GM23338 (cell line): ENCODE measurements around the gene TMEM250. TPM values are rescaled to one million over a fixed set of nuclear protein-coding genes. Genes with fewer than 3 reads are reported as not detected.

ENCODE experiments used
- ATAC-seq: fragments of 200-7000 bp; cut with Tn5 transposase; 3 replicates; pipeline ENCODE4 v1.9.1; 2020
- DNase-seq: peaks from one replicate; pipeline ENCODE4 v3.0.0-alpha.2; 2015; ENCODE audit warnings: low spot score
- H2AFZ ChIP-seq: fragments of 200-600 bp; sonication (generic); 2 replicates; pipeline ENCODE4 v1.8.0; 2016; ENCODE audit warnings: antibody characterized with exemption, mild to moderate bottlenecking, moderate library complexity
- H3F3A ChIP-seq: fragments of 200-600 bp; sonication (generic); replicated peaks from 2 replicates; pipeline ENCODE4 v1.8.0; 2017; ENCODE audit warnings: antibody characterized with exemption, mixed run types, low read depth
- H3K27ac ChIP-seq: fragments of 200-600 bp; sonication (generic); 2 replicates; pipeline ENCODE4 v1.6.1; 2016; ENCODE audit warnings: low read depth
- H3K27me3 ChIP-seq: fragments of 200-600 bp; sonication (generic); 2 replicates; pipeline ENCODE4 v1.8.0; 2016; ENCODE audit warnings: mild to moderate bottlenecking, mixed run types, moderate library complexity; ENCODE audit not compliant: insufficient read depth
- H3K36me3 ChIP-seq: fragments of 200-600 bp; sonication (generic); 2 replicates; pipeline ENCODE4 v1.8.0; 2016; ENCODE audit warnings: mild to moderate bottlenecking; ENCODE audit not compliant: insufficient read depth
- H3K4me1 ChIP-seq: fragments of 200-600 bp; sonication (generic); 2 replicates; pipeline ENCODE4 v1.8.0; 2016; ENCODE audit warnings: mild to moderate bottlenecking, moderate library complexity; ENCODE audit not compliant: insufficient read depth
- H3K4me2 ChIP-seq: fragments of 200-600 bp; sonication (generic); 2 replicates; pipeline ENCODE4 v1.7.1; 2017; ENCODE audit warnings: mixed run types
- H3K4me3 ChIP-seq: fragments of 200-600 bp; sonication (generic); 2 replicates; pipeline ENCODE4 v1.6.1; 2016; ENCODE audit warnings: mixed run types
- H3K79me2 ChIP-seq: fragments of 200-600 bp; sonication (generic); replicated peaks from 2 replicates; pipeline ENCODE4 v1.8.0; 2017; ENCODE audit warnings: mild to moderate bottlenecking; ENCODE audit not compliant: insufficient read depth
- H3K9me2 ChIP-seq: fragments of 200-600 bp; sonication (generic); 2 replicates; pipeline ENCODE4 v1.8.0; 2017; ENCODE audit not compliant: insufficient read depth
- H4K20me1 ChIP-seq: fragments of 200-600 bp; sonication (generic); replicated peaks from 2 replicates; pipeline ENCODE4 v1.8.0; 2017; ENCODE audit warnings: mild to moderate bottlenecking; ENCODE audit not compliant: insufficient read depth
- H3K27ac Mint-ChIP-seq: 2 replicates; pipeline ENCODE4 v1.8.0; 2020; ENCODE audit warnings: inconsistent platforms, mild to moderate bottlenecking, moderate library complexity, mixed read lengths
- H3K27me3 Mint-ChIP-seq: 3 replicates; pipeline ENCODE4 v1.8.0; 2022; ENCODE audit warnings: low read depth, mild to moderate bottlenecking, moderate library complexity, mixed read lengths, inconsistent platforms; ENCODE audit not compliant: insufficient read depth, poor library complexity
- H3K36me3 Mint-ChIP-seq: 3 replicates; pipeline ENCODE4 v1.8.0; 2021; ENCODE audit warnings: low read depth, mild to moderate bottlenecking, inconsistent platforms, moderate library complexity, mixed read lengths
- H3K4me1 Mint-ChIP-seq: 3 replicates; pipeline ENCODE4 v1.8.0; 2020; ENCODE audit warnings: mild to moderate bottlenecking, inconsistent platforms, mixed read lengths
- H3K4me3 Mint-ChIP-seq: 3 replicates; pipeline ENCODE4 v1.8.0; 2021; ENCODE audit warnings: moderate library complexity, mild to moderate bottlenecking, inconsistent platforms, mixed read lengths
- H3K9me3 Mint-ChIP-seq: 3 replicates; pipeline ENCODE4 v1.8.0; 2020; ENCODE audit warnings: moderate library complexity, mild to moderate bottlenecking, inconsistent platforms, mixed read lengths
- CREB1 ChIP-seq: fragments of 250-450 bp; sonication (Bioruptor Pico); IDR thresholded peaks from 2 replicates; pipeline ENCODE4 v1.5.0; 2020; ENCODE audit warnings: low read depth, mild to moderate bottlenecking, moderate library complexity
- CTCF ChIP-seq, 2 experiments: fragments of 200-600 bp in 1 of 2; sonication (generic) in 1 of 2; conservative IDR thresholded peaks; 2 replicates each; pipeline versions ENCODE4 v1.5.1 to v1.6.1; 2016 to 2017; ENCODE audit warnings: antibody characterized with exemption in 2 of 2, low read depth in 2 of 2, mild to moderate bottlenecking in 2 of 2, moderate library complexity in 1 of 2
- ETS1 ChIP-seq: IDR thresholded peaks from 2 replicates; pipeline ENCODE4 v1.6.1; 2016; ENCODE audit warnings: antibody characterized with exemption
- EZH2 ChIP-seq: fragments of 200-600 bp; sonication (generic); IDR thresholded peaks from one replicate; pipeline ENCODE4 v1.8.0; 2017; ENCODE audit warnings: antibody characterized with exemption, mild to moderate bottlenecking, low read depth; ENCODE audit not compliant: unreplicated experiment
- EZH2phosphoT487 ChIP-seq: fragments of 200-600 bp; sonication (generic); IDR thresholded peaks from one replicate; pipeline ENCODE4 v1.8.1; 2018; ENCODE audit warnings: antibody characterized with exemption; ENCODE audit not compliant: unreplicated experiment
- JUNB ChIP-seq: IDR thresholded peaks from one replicate; pipeline ENCODE4 v1.6.1; 2016; ENCODE audit warnings: antibody characterized with exemption; ENCODE audit not compliant: unreplicated experiment
- NANOG ChIP-seq: IDR thresholded peaks from 2 replicates; pipeline ENCODE4 v1.6.1; 2016; ENCODE audit warnings: antibody characterized with exemption, borderline replicate concordance
- POLR2AphosphoS5 ChIP-seq: IDR thresholded peaks from 2 replicates; pipeline ENCODE4 v1.6.1; 2016; ENCODE audit warnings: antibody characterized with exemption, low read depth
- REST ChIP-seq: IDR thresholded peaks from one replicate; pipeline ENCODE4 v1.6.1; 2018; ENCODE audit warnings: antibody characterized with exemption; ENCODE audit not compliant: unreplicated experiment
- STAT1 ChIP-seq: IDR thresholded peaks from one replicate; pipeline ENCODE4 v1.6.1; 2016; ENCODE audit warnings: antibody characterized with exemption; ENCODE audit not compliant: unreplicated experiment
- ZNF114 ChIP-seq: fragments of 250-450 bp; sonication (Bioruptor Pico); IDR thresholded peaks from 2 replicates; pipeline ENCODE4 v1.5.0; 2020; ENCODE audit warnings: mild to moderate bottlenecking, moderate library complexity
- ZNF331 ChIP-seq: fragments of 250-450 bp; sonication (Bioruptor Pico); IDR thresholded peaks from 2 replicates; pipeline ENCODE4 v1.5.0; 2020; ENCODE audit warnings: low read depth, mild to moderate bottlenecking, moderate library complexity
- ZNF462 ChIP-seq: fragments of 250-450 bp; sonication (Bioruptor Pico); IDR thresholded peaks from 2 replicates; pipeline ENCODE4 v1.5.0; 2020; ENCODE audit warnings: mild to moderate bottlenecking, moderate library complexity
- polyA plus RNA-seq: library from polyadenylated mRNA; unstranded; fragments of >200 nt; fragmentation: Nextera tagmentation; extraction: Ambion mirVana; gene quantifications from 2 replicates; pipeline ENCODE4 v1.2.1, GENCODE V29; 2016
- total RNA-seq: library from RNA; depleted of rRNA; stranded (reverse); fragments of >200 nt; shearing (Covaris generic); gene quantifications from 2 replicates; pipeline ENCODE4 v1.2.3, GENCODE V29; 2014

The TMEM250 gene
- total and polyA plus RNA-seq, 2 experiments from 2014 or later: 12.2 to 39.2 TPM

GRCh38 chr9:136080716-136081112 lies 38.0 kb downstream of the TMEM250 start (continued):
- TF ChIP-seq ZNF114 (CRISPR knock-in tag) (no peak), JUNB (no peak), STAT1 (no peak), EZH2 (no peak), NANOG (no peak)

GRCh38 chr9:136079916-136080246 lies 38.8 kb downstream of the TMEM250 start:
- Mint-ChIP-seq H3K27me3 (peaks cover 17% of the 10 kb centered on the region), H3K27ac (no peak overlapping the region), H3K36me3 (no peaks in the 10 kb centered on the region), H3K4me3 (no peak overlapping the region), H3K9me3 (no peaks in the 10 kb centered on the region), H3K4me1 (peaks cover 14% of the 10 kb centered on the region; the same call in 2 of the 3 replicates)
- no peak for ATAC-seq
- no peaks in the 10 kb centered on the region for H3K27me3 ChIP-seq
- no peak overlapping the region for H3K4me3 ChIP-seq
- no peak overlapping the region for H3K4me2 ChIP-seq
- H3F3A ChIP-seq: no peaks in the 10 kb centered on the region
- H3K27ac ChIP-seq: no peak overlapping the region
- H3K4me1 ChIP-seq: no peaks in the 10 kb centered on the region
- H3K79me2 ChIP-seq: no peaks in the 10 kb centered on the region
- no peaks in the 10 kb centered on the region for H4K20me1 ChIP-seq
- no peak for DNase-seq
- no peaks in the 10 kb centered on the region for H3K36me3 ChIP-seq
- no peak overlapping the region for H2AFZ ChIP-seq
- no peaks in the 10 kb centered on the region for H3K9me2 ChIP-seq
- TF ChIP-seq CREB1 (no peak), NANOG (no peak), REST (no peak), ZNF462 (no peak), EZH2phosphoT487 (no peak), ETS1 (no peak), POLR2AphosphoS5 (no peak), ZNF114 (CRISPR knock-in tag) (no peak), CTCF (conservative IDR thresholded peaks at IDR 0.05; ENCODE audit: low read depth in 2 of 2) (no peak), ZNF331 (no peak), JUNB (no peak), STAT1 (no peak), EZH2 (no peak)
